Activated CD8-positive, alpha-beta memory T cell treated with anti-CD3 and anti-CD28 coated beads for 24 hours (primary cell): ENCODE data around the gene NOXRED1.
"Not testable (repeated sequence)": the region's sequence is repeated elsewhere in the genome, so short reads cannot be mapped to it uniquely, and the experiment has no call there.

Experiments
- DNase-seq: peaks from one replicate; pipeline ENCODE4 v3.0.0-alpha.2; 2020

Gene NOXRED1

GRCh38 chr14:77423423-77423822, at the start of gene NOXRED1:
Gene NOXRED1 (minus strand): TSS chr14:77423523. CDS start chr14:77422889, 634 bp downstream.
- DNase-seq: no peak

- no peak for DNase-seq
Observed at GRCh38 chr14:77470224-77470870, 47.0 kb upstream of the NOXRED1 start.

- DNase-seq: no peak
Observed at GRCh38 chr14:77469539-77469938, 46.2 kb upstream of the NOXRED1 start.

DNA sequence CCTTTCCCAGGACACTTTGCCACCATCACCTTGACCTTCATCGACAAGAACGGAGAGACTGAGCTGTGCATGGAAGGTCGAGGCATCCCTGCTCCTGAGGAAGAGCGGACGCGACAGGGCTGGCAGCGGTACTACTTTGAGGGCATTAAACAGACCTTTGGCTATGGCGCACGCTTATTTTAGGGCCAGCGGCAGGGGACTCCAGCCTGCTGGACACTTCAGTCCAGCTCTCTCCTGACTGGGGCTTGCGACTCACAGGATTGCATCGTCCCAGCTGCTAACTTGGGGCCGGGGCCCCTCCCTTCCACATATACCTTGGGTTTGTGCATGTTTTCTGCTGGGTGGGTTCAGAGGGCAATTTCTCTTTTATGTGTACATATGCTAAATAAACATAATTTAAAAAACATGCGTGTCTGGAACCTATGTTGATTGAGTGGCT, 45.8 kb upstream of the NOXRED1 start:
- no peak for DNase-seq

DNA sequence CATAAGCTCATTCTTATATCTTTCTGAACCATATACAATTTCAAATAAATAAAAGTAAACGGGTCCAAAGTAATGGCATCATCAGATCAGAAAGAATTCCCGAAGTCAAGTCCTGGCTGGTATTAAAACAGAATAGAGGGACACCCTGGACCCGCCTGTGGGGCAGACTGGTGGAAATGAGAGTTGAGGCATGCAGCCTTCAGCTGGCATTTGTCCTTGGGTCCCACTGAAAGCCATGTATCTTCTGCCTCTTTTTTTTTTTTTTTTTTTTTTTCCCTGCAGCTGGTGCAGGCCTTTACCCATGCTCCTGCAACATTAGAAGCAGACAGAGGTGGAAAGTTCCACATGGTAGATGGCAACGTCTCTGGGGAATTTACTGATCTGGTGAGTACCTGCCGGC, 44.5 kb upstream of the NOXRED1 start:
- no peak for DNase-seq

- peak; percentile 74 for DNase-seq
Observed at GRCh38 chr14:77459072-77459723, 35.9 kb upstream of the NOXRED1 start.

- DNase-seq: peak; percentile 77
Observed at GRCh38 chr14:77458249-77458950, 35.1 kb upstream of the NOXRED1 start.

- peak; percentile 96 for DNase-seq
Observed at GRCh38 chr14:77457522-77458248, 34.4 kb upstream of the NOXRED1 start, which contains the start of the genes AHSA1 and VIPAS39. Gene AHSA1 (plus strand): TSS chr14:77458093. CDS start chr14:77458190, 97 bp downstream. Gene VIPAS39 (minus strand): TSS chr14:77457601. CDS start chr14:77454102, 3,499 bp downstream.

DNA sequence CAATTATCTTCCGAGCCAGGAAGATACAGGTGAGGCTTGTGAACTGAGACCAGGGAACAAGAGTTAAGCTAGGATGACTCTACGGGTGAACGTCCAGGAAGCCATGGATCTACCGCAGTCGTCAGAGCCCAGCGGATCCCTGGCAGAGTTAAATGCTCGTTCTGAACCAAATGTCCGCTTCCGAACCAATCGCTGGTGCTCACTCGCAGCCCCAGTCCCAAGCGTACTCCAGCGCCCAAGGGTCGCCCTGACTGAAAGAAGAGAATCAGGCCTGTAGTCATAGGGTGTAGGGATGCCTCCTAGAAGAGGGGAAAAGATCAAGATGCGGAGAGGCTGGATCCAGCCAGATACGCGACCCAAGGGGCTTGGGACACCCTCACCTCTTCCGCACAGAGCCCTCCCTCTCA, 33.8 kb upstream of the NOXRED1 start:
- DNase-seq: no peak

- no peak for DNase-seq
Observed at GRCh38 chr14:77455966-77456640, 32.8 kb upstream of the NOXRED1 start.

DNA sequence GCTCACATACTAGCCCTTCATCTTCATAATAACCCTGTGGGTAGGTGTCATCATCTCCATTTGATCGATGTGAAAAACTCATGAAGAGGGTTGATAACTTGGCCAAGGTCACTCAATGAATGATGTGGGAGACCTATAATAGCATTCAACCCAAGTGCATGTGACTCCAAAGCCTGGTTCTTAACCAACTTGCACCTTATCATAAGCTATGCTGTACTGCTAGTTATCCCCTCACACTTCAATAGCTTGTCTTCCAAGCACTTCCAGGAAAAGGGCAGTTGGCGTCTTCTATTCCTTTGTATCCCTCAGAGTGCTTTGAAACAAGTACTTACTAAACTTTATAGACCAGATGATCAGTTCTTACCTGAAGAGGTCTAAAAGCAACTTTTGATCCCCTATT, 18.9 kb upstream of the NOXRED1 start:
- no peak for DNase-seq

DNA sequence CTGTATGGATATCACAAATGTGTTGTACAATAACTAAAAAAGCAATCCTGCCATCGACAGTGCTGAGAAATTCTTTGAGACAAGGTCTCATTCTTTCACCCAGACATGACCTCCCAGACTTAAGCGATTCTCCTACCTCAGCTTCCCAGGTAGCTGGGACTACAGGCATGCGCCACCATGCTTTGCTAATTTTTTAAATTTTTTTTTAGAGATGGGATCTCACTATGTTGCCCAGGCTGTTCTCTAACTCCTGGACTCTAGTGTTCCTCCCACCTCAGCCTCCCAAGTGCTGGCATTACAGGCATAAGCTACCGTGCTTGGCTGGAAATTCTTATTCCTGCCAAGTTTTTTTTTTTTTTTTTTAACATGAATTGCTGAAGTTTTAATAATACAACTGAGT, 16.5 kb upstream of the NOXRED1 start:
- DNase-seq: no peak

- no peak for DNase-seq
Observed at GRCh38 chr14:77438596-77438995, 15.3 kb upstream of the NOXRED1 start.

- DNase-seq: no peak
Observed at GRCh38 chr14:77436042-77436441, 12.7 kb upstream of the NOXRED1 start.

- no peak for DNase-seq
Observed at GRCh38 chr14:77426396-77426795, 3.1 kb upstream of the NOXRED1 start.

DNA sequence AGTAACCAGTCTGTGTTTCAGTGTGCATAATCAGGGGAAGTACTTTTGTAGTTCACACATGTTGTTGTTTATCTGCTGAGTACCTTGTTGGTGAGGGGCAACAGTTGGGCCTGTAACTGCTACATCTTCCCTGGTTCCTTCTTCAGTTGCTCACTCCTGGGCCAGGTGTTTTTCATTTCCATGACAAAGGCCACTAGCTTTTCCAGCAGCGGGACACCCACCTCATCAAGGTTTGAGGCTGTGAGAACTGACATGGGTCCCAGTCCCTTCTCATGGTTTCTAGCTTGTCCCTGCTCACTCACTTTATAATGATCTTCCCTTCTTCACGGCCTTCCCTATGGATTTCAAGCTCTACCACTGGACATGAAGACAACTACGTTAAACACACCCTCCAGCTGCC, 1.5 kb upstream of the NOXRED1 start:
- no peak for DNase-seq

GRCh38 chr14:77421201-77421600, 2.1 kb downstream of the NOXRED1 start:
- DNase-seq: no peak

DNA sequence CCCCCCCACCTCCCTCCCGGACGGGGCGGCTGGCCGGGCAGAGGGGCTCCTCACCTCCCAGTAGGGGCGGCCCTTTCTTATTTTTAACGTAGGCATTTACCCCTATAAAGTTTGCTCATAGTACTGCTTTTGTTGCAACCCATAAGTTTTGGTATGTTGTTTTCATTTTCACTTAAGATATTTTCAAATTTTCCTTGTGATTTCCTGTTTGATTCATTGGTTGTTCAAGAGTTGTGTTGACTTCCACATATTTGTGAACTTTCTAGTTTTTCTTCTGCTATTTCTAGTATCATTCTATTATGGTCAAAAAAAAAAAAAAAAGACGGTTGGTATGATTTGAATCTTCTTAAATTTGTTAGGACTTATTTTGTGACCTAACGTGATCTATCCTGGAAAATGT, 6.5 kb downstream of the NOXRED1 start:
- DNase-seq: no peak

DNA sequence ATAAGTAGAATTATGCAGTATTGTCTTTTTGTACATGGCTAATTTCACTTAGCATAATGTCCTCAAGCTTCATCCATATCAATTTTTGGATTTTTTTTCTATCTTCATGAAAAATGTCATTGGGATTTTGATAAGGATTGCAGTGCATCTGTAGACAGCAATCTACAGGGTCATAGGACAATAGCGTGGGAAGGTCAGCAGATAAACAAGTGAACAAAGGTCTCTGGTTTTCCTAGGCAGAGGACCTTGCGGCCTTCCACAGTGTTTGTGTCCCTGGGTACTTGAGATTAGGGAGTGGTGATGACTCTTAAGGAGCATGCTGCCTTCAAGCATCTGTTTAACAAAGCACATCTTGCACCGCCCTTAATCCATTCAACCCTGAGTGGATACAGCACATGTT, 7.2 kb downstream of the NOXRED1 start:
- DNase-seq: not testable (repeated sequence)

GRCh38 chr14:77415403-77416030, 7.8 kb downstream of the NOXRED1 start:
- not testable (repeated sequence) for DNase-seq

DNA sequence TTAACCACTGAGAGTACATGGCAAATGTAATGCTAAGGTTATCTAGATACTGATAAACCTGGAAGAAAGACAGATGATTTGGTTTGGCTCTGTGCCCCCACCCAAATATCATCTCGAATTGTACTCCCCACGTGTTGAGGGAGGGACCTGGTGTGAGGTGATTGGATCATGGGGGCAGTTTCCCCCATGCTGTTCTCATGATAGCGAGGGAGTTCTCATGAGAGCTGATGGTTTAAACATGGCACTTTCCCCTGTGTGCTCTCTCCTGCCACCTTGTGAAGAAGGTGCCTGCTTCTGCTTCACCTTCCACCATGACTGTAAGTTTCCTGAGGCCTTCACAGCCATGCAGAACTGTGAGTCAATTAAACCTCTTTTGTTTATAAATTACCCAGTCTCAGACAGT, 14.2 kb downstream of the NOXRED1 start:
- no peak for DNase-seq

DNA sequence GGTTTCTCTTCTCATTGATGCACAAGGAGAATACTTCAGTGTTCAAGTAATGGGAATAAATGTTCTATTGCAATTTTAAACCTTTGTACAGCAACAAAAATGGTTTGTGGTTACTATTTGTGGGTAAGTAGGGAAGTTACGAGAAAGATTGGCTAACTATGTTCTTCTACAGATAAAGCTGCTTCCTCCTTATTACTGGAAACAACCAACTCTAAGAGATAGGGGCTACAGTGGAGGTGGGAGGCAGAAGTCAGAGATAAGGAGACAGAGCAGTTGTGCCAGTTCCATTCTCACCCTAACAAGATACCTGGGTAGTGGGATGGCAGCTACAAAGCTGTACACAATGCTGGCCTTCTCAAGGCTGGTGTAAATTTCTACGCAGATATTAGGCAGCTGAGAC, 16.2 kb downstream of the NOXRED1 start:
- DNase-seq: no peak
